Activated CD4-positive, alpha-beta T cell treated with anti-CD3 and anti-CD28 coated beads, Interleukin-2, amount 50 U/mL, for 48 hours (primary cell): Measurements from ENCODE around the gene DUSP22.

ENCODE experiments used
- DNase-seq, 2 experiments: peaks; one replicate each; pipeline ENCODE4 v3.0.0-alpha.2; 2020

Gene DUSP22

DNA sequence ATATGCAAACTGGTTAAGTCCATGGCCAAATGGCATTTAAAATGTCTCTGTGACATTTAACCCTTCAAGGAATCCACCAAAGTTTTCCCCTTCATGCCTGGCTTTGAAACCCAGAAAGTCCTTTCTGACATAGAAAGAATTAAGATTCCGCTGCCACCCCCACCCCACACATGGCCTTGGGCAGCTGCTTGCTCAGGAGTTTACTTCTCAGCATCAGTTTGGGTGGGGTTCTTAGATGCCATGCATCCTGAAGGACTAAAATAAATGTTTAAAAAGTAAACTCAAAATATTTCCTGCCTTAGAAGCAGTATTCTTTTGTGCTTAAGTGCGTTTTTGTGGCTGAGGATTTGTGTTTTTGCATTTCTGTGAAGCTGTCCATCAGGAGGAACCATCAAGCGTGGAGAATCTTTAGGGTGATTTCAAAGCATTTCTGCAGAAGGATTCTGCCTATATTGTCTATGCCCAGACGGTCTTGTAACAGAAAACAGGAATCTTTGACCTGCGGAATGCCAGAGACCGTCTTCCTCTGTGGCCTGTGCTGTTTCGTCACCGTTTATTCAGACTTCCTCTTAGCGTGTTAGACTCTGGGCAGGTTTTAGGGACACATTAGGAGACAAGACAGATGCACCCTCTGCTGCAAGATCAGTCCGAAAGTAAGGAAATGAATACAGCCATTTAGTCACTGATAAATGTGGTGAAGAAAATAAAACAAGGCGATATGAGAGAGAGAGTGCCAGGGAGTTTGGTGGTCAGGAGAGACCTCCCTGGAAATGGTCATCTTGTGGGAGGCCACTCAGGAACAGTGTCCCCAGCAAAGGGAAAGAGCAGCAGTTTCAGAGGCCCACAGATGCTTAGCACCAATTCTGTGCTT, 6.2 kb downstream of the DUSP22 start:
- no peak for DNase-seq

DNA sequence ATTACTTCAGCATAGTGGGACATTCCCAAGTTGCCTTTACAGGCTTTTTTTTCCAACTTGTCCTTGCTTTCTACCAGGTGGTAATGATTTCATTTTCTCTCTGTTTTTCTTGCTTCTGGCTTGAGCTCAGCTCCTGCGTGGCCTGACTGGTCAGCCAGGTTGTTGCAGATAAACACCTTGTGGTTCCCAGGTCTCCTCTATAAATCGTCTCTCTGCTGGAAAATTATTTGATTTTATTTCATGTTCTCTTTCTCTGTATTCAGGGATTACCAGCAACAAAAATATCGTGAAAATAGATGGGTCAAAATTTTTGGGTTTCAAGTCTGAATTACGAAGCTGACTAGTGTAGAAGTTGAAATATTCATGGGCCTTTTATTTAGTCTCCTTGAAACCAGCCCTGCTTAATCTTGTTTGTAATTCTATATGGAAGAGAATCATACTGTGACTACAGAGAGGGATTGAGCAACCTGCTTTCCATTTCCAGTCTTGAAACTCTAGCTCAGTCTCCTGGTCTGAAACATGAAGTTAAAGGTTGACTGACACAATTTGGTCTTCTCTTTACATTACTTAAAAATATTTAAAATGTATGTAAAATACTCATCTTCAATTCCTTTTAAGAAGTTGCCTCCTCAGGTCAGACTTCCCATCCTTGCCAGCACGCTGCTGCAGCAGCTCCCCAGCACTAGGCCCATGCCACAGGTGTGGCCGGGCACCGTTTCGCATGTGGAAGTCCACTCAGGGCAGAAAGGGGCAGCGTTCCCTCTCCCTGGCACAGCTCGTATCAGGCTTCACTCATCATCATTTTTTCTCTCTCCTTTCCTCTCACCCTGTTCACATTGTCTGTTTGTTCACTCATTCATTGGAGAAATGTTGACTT, 7.1 kb downstream of the DUSP22 start:
- DNase-seq = no peak

DNA sequence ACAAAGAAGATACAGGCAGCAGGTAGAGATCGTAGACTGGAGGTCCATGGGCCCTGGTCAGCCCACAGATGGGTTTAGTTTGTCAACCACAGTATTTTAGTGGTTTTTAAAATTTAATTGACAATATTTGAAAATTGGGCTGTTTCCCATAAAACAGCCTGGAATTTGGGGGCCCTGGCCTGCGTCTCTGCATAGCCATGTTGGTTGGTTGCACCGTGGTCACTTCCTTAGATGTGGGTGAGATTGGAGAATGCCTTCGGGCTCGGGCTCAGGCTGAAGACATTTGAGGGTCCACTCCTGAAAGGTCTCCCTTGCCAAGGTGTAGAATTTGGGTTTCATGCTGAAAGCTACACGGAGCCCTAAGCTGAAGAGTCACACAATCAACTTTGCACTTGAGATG, 7.7 kb downstream of the DUSP22 start:
- no peak for DNase-seq

DNA sequence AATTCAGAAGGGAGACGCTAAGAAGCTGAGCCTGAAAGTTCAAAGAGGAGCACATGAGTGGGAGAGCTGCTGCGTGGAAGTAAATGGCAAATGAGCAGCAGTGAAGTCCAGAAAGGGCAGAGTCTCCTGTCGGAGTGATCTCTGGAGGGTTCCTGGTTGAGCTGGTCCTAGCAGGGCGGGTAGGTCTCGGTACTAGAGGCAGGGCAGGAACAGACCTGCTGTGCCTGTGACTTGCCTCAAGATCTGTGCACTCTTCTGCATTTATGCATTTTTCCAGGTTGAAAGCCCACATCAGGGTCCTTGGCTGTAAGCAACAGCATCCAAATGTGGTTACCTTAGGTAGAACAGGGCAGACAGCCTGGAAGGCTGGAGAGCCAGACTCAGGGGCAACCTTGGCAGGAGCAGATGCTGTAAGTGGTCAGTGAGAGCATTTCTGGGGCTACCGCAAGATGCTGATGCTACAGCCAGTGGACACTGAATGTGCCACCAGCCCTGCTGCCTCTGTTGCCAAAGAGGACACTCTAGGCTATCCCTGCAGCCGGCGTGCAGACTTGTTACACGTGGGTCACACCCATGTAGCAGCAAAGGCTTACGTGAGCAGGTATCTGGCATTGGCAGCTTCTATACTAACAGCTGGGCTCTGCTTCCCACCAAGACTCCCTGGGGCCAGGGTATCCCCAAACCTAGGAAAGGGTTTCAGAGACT, 8.4 kb downstream of the DUSP22 start:
- DNase-seq = no peak

DNA sequence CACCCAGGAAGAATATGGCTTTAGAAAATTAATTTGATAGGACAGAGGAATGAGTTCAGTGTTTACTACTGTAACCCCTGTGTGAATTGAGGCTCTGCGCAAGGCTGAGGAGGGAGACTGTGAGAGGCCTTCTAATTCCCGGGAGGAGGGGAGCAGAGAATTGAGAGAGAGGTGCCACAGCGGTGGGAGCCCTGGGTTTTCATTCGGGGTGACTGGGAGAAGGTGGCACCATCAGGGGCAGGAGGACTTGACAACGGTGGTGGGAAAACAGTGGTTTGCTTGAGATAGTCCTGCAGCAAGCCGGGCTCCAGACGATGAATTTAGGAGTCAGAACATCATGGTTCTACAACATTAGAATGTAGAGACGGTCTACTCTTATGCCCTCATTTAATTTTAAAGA, 9.2 kb downstream of the DUSP22 start:
- no peak for DNase-seq

DNA sequence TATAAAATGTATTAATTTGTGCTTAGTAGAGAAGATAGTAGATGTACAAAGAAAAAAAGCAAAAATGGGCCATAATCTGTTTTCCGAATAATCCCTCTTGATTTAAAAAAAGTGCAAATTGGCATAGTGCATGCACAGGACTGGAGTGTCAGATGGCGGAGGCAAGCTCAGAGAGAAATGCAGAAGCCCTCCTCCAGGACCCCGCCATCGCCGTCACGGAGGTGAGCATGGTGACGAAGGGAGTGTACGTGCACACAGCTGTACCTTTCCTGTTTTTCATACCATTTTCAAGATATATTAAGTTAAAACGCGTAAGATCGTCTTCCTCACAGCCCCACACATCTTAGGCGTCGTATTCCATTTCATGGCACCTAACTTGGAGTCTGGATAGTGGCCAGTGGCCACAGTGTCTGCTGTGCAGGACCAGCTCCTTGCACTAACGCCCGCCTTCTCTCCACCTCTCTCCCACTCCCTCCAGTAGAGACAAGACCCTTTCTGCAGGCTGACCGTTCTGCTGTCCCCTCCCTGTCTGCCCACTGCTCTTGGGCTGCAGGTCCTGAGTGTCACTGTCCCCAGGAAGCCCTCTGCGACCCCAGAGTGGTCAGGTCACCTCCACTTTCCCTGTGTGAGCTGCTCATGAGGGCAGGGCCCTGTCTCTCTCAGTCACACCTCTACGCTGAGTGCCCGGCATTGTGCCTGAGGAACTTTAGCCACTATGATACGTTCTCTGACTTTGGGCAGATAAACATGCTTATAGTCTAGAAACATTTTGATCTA, 9.8 kb downstream of the DUSP22 start:
- no peak for DNase-seq

DNA sequence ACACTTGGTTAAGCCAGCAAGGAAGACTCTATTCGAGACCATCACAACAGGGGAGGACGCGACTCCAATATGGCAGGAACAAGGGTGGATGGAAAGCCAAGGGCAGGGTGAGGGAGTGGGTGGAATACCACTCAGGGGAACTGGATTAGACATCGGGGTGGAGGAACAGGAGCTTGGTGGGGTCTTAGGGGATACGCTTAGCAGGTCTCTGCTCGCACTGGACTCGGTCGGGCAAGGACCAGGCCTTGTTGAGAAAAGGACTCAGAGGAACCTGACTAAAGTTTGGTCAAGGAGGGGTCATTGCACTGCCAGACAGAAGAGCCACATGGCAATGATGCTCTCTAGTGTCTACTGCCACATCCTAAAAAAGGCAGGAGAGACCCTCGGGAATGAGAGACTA, 10.5 kb downstream of the DUSP22 start:
- DNase-seq = no peak

DNA sequence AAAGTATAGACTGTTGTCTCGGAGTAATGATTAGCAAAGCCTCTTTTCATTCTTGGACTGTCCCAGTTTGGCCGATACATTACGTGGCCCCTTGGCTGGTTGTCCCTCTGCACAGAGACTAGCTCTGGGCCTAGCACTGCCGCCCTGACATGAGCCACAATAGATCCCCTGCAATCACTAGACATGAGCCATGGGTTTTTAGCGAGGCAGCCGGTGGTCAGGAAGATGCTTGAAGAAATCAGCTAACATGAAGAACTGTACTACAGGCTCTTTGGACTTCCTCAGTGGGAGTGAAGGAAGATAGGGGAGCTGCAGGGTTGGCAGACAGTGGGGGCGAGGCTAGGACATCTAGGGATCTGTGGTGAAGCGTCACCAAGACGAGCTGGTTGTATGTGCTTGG, 11.0 kb downstream of the DUSP22 start:
- no peak for DNase-seq

DNA sequence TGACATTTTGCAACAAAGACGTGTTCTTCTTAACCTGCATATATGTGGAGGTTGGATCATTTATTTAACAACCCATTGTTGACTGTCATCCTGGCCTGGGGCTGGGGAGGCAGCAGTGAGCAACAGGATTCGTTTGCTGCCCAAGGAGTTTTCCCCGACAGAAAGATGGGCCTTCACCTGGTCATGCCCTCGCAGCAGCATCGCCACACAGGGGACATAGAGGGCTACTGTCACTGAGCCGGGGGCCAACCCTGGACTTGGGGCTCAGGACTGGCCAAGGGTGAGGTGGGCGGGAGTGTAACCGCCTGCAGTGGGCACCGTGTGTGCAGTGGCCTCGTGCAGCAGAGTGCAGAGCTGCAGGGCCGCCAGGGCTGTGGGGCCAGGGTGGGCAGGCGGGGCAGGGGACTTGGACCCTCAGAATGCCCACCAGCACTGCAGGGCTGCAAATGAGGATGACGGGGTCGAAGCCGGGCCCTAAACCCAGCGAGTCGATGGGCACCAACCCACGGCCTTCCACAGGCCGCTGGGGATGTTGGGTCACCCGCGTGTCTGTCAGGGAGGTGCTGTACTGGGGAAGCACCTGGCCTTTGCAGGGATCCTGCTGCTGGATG, 11.8 kb downstream of the DUSP22 start:
- DNase-seq = no peak

DNA sequence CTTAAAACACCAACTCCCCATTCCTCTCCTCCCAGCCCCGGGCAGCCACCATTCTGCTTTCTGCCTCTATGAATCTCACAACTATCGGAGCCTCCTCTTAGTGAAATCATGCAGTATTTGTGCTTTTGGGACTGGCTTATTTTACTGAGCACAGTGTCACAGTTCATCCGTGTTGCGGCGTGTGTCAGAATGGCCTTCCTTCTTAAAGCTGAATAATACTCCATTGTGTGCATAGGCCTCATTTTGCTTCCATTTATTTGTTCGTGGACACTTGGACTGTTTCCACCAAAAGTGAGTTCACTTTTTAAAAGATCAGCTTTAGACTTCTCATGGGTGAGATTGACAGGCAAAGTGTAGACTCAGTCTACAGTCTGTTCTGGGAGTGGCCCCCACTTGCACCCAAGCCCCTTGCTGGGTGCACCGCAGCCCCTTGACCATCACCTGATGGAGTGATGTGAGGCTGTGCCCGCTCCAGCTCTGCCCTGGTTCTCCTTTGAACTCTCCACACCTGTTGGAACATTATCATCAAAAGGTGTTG, 12.6 kb downstream of the DUSP22 start:
- no peak for DNase-seq

DNA sequence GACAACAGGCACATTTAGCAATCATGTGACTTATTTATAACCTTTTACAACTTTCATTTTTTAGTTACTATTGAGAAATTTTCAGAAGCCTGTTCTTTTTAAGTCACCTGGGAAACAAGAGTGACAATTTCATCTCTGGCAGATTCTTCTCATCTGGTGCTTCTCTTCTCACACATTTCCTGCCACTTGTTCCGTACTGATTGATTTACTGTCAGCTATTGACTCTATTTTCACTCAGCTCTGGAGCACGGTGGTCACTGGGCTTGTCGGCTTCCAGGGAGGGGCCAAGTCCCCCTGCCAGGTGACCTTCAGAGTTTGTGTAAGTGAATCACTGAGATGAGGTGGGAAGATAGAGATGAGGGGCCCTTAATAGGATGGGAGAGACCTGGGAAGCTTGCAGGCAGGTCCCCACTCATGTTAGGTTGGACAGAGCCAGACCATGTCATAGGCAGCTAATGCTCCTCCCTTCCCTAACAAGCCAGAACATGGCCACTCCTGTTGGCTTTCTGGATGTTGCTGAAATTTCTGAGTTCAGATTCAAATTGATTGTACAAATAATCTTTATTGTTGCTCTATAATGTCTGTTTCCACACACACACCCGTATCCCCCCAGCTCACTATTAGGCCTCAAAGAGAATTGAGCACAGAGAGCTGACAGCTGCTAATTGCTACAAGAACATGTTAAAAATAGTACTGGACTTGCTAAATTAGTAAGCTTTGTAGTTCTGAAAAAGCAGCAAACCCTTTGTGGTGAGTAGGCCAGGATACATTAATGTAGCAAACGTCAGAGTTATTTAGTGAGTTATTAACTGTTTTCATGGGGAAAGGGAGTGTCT, 13.3 kb downstream of the DUSP22 start:
- no peak for DNase-seq

DNA sequence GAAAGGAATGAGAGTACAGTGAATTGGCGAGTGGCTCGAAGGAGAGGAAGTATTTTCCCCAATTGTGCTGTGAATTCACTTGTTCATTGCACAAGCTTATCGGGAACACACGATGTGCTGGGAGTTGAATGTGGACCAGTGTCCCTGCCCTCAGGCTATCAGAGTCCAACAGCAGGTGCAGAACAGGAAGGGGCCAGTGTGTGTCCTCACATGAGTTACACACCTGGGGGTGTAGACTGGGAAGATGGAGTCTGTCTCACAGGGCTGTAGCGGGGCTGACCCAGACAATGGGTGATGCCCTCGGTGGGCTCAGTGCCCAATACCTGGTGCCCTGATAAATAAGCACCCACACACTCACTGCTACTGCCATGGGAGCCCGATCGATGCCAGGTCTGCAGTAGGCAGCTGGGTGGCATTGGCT, 14.4 kb downstream of the DUSP22 start:
- no peak for DNase-seq

DNA sequence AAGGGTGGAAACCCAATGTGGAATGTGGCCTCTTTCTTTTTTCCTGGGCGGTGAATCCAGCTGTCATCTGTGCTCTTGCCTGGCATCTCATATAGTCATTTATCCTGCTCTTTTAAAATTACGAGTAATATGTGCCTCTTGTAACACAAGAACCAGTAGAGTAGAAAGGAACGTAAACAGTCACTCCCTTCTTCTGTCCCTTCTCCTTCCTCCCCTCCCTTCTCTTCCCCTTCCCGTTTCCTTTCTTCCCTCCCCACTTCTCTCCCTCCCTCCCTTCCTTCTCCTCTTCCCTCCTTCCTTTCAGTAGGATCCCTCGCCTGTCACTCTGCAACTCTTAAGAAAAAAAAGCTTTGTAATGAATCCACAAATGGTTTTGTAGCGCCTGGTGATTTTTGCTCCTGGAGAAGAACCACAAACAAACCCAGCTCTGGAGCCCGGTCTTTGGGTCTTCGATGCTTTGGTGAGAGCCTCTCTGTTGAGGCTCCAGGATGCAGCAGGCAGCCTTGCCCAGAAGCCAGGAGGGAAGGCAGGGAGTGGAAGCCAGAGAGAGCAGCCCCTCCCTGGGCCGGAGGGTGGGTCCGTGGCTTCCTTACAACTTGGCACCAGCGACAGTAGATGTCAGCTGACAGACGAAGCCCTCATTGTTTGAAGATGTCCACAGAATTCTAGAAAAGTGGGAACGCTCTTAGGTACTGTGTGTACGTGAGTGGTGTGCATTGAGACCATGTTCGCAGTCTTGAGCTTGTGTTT, 15.0 kb downstream of the DUSP22 start:
- DNase-seq = no peak

DNA sequence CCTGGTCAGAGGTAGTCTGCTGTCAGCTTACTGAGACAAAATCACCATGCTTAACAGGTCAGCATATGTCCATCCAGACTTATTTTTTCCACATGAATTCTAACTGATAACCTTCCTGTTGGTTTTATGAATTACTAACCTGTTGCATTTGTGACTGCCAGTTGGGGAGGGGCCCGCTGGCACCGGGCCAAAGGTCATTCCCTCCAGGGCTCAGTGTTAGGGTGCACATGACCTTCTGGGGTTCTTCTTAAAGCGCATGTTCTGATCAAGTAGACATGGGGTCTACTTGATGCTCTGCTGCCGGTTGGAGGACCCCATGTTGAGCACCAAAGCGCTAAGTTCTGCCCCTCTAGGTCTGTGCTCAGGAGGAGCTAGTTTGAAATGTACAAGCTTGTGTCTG, 15.6 kb downstream of the DUSP22 start:
- no peak for DNase-seq

DNA sequence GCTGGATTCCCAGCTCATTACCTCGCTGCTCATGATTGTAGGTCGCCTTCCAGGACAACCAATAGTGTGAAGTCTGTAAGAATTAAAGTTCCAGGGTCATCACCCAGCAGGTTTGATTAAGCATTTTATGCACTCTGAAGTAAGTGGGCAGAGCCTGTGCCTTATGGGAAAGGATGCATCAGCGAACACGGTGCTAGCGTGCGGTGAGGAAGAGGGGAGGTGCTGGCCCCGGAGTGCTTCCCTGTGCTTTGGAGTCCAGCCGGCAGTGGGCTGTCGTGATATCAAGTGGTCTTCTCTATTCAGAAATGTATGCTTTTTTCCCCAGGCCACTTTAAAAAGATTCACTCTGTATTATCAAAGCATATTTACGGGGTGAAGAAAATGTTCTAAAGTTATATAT, 16.0 kb downstream of the DUSP22 start:
- no peak for DNase-seq

DNA sequence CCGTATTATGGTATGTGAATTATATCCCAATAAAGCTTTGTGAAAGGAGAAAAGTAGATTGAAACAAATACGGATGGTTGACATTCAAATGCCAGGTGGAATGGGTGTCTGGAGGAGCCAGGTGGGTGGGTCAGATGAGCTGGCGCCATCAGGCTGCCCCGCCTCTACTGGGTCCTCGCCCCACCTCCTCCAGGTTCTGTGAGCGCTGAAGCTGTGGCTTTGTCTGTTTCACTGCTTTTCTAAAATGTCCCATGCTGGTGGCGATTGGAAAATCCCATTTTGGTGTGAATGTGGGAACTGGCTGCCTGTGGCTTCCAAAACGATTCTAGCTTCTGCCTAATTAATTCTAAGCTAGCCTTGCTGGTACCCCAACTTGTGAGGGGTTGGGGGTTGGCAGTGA, 16.5 kb downstream of the DUSP22 start:
- DNase-seq = no peak

DNA sequence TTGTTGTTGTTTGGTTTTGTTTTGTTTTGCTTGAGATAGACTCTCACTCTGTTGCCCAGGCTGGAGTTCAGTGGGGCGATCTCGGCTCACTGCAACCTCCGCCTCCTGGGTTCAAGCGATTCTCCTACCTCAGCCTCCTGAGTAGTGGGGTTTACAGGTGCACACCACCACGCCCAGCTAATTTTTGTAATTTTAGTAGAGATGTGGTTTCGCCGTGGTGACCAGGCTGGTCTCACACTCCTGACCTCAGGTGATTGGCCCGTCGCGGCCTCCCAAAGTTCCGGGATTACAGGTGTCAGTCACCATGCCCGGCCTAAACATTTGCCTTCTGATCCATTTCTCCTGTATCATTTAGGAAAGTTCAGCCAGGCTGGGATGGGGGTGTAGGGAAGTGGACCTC, 17.7 kb downstream of the DUSP22 start:
- no peak for DNase-seq

DNA sequence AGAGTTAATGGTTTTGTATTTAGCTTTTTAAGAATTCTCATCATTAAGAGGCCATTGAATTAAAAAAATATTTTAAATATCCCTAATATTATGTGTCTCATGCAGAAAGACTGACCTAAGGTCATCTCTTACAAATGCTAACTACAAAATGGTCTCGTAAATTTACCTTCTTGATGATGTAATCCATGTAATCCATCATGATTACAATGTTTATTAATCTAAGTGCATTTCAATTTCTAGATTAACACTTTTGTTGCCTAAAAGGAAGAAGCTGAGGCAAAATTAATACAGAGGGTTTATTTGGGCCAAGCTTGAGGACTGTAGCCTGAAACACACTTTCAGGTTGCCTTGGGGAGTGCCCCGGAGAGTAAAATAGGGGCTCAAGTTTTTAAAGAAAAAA, 18.4 kb downstream of the DUSP22 start:
- DNase-seq = no peak

DNA sequence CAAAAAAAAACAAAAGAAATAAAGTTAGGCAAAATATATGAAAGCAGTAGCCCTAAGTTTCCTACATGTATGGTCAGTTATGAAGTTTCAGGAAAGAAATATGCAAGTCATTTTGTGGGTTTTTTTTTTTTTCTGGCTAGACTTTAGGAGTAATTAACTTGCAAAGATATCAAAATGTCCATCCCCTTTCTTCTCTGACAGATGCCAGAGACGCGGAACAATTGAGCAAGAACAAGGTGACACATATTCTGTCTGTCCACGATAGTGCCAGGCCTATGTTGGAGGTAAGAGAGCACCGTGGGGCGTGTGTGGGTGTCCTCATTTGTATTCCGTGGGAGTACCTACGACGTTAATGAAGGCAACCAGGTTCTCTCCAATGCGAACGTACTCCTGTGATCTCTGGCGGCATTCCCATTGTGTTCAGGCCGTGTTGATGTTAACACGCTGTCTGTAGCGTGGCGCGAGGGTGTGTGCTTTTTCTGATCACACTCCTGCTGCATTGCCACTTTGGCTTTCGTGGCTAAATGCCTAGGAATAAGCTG, 19.5 kb downstream of the DUSP22 start:
- DNase-seq = no peak

DNA sequence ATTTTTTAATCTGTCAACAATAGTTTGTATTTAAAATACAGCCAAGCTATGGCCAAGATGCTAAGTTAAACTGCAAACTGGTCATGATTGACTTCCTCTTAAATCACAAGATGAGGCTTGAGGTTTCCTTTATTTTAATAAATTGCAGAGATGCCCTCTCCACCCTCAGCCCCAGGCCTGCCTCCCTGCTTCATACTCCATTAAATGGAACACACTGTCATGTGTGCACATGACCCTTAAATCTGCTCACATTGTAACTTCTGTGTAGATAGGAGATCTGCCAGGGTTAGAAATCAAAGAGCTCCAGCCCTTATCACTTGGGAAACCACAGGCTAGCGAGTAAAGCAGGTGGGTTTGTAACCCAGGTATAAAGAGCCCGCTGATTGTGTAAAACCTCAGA, 20.8 kb downstream of the DUSP22 start:
- DNase-seq = no peak
